HG03039 (cell line): ENCODE data around the gene CDKL1.

ENCODE experiments used
- ATAC-seq: cut with Tn5 transposase; IDR thresholded peaks from one replicate; pipeline ENCODE4 v1.9.1; 2021; ENCODE audit warnings: mild to moderate bottlenecking, moderate library complexity; ENCODE audit not compliant: unreplicated experiment

Gene CDKL1

DNA sequence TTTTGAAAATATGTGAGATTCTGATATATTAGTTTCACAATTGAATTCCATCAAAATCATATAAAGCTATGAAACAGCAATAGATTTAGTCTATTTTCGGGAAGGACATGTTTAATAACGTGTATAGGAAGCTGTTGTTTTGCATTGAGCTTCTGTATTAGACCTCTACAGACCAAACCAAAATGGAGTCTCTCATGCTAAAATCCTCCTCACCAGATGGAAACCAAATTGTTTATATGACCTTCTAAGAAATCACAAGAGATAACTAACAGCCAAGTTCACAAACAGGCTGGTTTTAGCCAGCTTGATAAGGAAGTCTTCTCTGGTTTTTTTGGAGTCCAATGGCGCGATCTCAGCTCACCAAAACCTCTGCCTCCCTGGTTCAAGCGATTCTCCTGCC, 108.5 kb downstream of the CDKL1 start:
- no peak for ATAC-seq

DNA sequence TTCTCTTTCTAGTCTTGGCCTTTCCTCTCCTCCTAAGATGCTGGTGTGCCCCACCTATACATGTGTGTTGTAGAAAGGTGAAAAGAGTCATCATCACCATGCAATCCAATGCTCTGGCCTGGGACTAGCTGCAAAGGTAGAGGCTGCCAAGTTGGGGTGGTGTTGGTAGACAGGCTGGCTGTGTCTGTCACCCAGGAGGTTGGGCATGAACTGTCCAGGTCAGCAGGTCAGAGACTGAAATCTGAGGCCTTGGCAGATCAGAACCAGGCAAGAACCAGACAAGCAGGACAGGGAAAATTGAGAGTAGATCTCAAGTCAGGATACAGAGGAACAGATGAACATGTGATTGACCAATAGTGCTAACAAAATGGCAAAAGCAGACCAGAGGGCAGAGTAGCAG, 110.8 kb downstream of the CDKL1 start:
- no peak for ATAC-seq
